ENCODE measurements around the gene CABLES2.
"Not testable (repeated sequence)": the region's sequence is repeated elsewhere in the genome, so short reads cannot be mapped to it uniquely, and the experiment has no call there.

The CABLES2 gene

DNA sequence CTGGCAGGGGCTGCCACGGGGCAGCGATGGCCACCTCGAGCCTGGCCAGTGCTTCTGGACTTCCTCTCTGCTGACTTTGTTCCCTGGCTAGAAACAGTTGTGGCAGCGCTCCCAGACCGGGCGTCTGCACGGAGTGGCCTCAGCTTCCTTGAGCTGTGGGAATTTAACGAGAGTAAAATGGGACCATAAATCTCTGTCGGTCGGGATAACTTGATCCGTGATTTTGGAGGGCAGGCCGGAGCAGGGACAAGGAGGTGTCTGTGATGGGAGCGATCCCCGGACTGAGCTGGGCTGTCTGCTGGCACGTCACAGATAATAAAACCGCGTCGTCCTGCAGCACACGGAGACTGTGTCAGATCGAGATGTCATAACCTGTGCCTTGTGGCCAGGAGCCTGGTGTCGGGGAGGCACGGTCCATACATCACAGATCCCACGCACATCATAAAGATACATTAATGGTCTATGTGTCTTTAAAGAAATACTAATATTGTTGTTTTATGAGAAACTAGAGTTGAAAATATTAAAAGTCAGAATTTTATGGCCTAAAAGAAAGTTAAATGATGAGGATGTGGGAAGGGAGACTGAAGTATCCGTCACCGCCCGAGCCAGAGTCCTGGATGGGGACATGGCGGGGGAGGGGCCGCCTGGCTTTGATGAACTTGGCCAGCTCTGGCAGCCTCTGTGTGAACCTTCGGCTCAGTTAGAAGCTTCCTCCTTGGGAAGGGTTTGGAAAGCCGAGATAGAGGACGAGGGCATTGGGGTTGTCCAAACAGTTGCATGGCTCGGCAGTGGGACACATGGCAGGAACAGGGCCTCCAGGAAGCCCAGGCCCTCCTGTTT lies 26.8 kb upstream of the CABLES2 start:
- no peak for DNase-seq

DNA sequence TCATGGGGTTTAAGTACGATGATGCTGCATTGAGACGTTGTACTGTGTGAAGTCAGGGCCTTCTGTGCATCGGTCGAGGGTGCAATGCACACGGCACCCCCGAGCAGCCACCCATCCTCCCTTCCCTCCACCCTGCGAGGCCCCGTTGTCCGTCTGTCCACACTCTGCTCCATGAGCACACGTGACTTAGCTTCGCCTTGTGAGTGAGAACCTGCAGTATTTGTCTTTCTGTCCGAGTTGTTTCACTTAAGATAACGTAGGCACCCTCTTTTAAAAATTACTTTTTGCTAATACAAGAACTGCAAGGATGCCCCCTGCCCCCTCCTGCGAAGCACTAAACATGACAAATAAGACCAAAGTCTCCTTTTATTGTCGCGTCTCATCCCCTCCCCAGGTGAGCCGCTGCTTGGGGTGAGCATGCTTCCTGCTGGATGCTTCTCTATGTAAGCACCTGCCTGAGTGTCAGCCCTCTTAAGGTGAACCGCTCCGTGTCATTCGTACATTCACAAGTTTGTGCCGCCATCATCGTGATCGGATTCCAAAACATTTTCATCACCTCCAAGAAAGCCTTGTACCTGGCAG lies 23.9 kb upstream of the CABLES2 start:
- DNase-seq: no peak

GRCh38 chr20:62430311-62430853 lies 23.3 kb upstream of the CABLES2 start:
- DNase-seq: no peak

GRCh38 chr20:62429455-62430310 lies 22.6 kb upstream of the CABLES2 start:
- no peak for DNase-seq

GRCh38 chr20:62428396-62429295 lies 21.6 kb upstream of the CABLES2 start:
- DNase-seq: no peak

DNA sequence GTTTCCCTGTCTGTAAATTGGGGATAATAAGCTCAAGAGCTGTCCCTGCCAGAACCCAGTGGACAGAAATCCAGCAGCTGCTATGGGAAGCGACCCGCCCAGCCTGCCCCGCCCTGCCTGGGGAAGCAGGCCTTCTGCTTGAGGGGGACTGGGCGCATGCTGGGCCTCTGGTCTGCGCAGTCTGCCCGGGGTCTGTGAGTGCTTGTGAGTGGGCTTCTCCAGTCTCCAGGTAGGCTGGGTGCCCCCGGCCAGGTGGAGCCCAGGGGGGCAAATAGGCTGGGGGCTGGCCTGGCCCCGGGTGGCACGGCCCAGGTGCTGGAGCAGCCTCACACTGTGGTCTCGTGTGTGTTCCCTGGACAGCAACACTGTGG lies 20.9 kb upstream of the CABLES2 start:
- no peak for DNase-seq

- no peak for DNase-seq
Measured at GRCh38 chr20:62427172-62428001, 20.3 kb upstream of the CABLES2 start, which contains the start of gene RBBP8NL. TSS of gene RBBP8NL (minus strand) at chr20:62427539. CDS start at chr20:62419647, 7,892 bp downstream.

DNA sequence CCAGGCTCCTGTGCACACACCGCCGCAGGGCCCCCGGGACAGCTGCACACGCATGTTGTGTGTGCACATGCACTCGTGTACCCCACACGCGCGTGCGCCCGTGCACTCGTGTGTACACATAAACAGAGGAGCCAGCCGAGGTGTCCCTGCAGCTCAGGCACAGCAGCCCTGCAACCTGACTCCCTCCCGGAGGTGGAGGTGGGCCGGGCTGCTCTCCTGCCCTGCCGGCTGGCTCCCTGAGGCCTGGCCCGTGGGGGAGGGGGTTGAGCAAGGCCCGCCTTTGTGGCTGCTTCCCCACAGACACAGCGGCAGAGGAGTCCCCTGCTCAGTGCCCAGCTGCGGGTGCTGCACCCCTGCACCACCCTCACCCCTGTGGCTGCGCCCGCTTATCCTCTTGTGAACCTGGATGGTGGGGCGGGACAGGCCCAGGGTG lies 19.6 kb upstream of the CABLES2 start:
- DNase-seq: no peak

DNA sequence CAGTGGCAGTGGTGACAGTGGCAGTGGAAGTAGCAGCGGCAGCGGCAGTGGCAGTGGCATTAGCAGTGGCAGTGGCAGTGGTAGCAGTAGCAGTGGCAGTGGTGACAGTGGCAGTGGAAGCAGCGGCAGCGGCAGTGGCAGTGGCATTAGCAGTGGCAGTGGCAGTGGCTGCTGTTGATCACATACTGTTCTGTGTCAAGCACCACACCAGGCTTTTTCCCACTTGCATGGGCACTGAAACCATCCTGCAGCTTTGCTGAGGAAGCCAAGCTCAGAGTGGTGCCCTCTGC lies 18.9 kb upstream of the CABLES2 start:
- DNase-seq: not testable (repeated sequence)

DNA sequence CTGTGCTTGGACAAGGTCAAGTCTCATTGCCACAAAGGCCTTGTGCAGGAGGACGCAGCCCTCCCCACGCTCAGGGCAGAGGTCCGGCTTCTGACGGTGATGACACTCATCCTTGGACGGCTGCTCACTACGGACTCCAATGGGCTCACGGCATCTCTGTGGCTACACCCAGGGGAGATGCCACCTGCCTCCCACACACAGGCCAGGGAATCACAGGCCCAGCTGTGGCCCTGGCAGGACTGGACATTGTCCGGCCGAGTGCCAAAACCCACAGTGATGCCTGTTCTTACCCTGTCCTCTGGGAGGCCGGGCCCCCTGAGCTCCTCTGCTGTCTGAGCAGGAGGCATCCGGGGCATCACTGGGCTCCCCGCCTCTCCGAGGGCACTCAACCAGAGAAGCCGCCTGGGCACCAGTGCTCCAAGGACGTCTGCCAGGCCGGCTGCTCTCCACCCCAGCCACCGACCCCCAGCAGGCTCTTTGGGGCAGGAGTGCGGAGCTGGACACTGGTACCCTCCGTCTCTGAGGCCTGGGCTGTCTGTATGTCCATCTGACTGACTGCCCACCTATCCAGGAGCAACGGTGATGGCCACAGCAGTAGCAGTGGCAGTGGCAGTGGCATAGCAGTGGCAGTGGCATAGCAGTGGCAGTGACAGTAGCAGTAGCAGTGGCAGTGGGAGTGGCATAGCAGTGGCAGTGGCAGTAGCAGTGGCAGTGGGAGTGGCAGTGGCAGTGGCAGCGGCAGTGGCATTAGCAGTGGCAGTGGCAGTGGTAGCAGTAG lies 18.4 kb upstream of the CABLES2 start:
- DNase-seq: no peak

- DNase-seq: no peak
Measured at GRCh38 chr20:62424249-62425107, 17.4 kb upstream of the CABLES2 start.

DNA sequence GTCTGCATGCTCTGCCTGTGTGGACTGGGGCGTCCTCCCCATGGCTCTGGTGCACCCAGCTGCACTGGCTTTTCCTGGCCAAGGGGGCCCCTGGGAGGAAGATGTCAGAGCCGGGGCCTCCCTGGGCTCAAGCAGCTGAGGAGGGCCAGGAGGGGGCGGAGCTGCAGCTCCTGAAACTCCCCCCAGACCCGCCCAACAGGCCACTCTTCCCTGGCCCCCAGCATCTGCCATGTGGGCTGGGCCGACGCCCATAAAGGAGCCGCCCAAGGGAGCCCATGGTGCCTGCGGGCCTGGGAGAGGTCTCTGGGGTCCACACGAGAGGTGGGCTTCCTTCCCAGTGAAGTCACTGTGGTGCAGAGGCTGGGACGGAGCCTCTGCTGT lies 16.2 kb upstream of the CABLES2 start:
- DNase-seq: no peak

- DNase-seq: no peak
Measured at GRCh38 chr20:62422636-62423325, 15.7 kb upstream of the CABLES2 start.

DNA sequence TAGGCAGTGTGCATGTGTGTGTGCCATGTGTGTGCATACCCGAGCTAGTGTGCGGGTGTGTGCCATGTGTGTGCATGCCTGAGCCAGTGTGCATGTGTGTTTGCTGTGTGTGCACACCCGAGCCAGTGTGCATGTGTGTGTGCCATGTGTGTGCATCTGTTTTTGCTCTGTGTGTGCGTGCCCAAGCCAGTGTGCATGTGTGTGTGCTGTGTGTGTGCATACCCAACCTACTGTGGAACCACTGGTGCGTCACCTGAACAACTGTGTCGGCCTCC lies 14.6 kb upstream of the CABLES2 start:
- no peak for DNase-seq

- DNase-seq: no peak
Measured at GRCh38 chr20:62420846-62421715, 14.0 kb upstream of the CABLES2 start.

- no peak for DNase-seq
Measured at GRCh38 chr20:62419759-62420158, 12.7 kb upstream of the CABLES2 start.

DNA sequence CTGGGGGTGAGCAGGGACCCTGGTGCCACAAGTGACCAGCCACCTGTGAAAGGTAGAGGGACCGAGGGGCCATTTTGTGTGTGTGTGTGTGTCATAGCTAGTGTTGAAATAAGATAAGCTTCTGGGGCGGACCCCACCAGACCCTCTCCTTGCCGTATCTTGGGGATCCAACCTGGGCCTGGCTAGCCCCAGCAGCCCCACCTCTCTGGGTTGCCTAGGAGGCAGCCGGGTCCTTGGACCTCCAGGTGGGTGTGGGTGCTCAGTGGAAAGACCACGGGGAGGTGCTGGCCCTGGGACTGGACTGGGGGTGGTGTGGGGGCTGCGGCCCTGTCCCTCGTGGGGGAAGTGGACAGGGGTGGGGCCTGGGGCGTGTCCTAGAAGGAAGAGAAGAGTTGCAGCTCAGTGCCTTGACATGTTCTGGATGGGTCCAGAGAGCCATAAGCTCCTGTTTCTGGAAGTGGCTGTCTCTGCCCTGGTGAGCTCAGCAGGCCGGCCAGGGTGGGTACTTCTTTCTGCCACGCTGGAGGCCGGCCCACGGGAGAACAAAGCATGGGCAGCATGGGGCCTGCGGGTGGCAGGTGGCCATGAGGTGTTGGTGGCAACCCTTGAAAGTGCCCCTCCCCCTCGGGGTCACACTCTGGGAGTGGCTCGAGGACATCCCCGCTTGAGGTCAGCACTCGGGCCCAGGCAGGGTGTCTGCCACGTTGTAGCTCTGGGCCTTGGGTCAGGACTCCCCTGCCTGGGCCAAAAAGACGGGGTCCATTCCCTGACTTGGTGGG lies 11.8 kb upstream of the CABLES2 start:
- no peak for DNase-seq

Data from stimulated activated CD4-positive, alpha-beta T cell treated with anti-CD3 and anti-CD28 coated beads, Interleukin-2, amount 100 ng/mL, for 48 hours (primary cell).